Stimulated activated CD4-positive, alpha-beta T cell treated with anti-CD3 and anti-CD28 coated beads, Interleukin-2, amount 100 ng/mL, for 24 hours (primary cell): ENCODE measurements around the gene MYH14.
"Not testable (repeated sequence)": the region's sequence is repeated elsewhere in the genome, so short reads cannot be mapped to it uniquely, and the experiment has no call there.

Experiments
- DNase-seq, 2 donors: peaks; one replicate each; pipeline ENCODE4 v3.0.0-alpha.2; 2020

The MYH14 gene

DNA sequence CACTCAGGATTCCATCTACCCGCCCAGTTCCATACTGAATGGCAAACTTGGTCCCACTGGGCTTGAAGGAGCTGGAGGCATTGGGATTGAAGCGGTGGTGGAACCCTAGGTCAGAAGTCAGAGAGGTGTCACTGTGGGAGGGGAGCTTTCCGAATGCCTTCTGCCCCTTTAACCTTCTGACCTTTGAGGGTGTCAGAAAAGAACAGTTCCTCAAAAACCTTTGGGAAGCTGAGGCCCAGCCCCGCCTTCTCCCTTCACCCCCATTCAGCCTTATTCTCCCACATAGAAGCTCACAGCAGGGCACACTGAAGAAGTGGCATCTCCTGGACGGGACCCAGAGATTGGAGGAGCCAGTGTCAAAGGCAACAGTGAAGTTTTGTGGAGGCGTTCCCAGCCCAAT, 133.6 kb downstream of the MYH14 start:
- not testable (repeated sequence) for DNase-seq

DNA sequence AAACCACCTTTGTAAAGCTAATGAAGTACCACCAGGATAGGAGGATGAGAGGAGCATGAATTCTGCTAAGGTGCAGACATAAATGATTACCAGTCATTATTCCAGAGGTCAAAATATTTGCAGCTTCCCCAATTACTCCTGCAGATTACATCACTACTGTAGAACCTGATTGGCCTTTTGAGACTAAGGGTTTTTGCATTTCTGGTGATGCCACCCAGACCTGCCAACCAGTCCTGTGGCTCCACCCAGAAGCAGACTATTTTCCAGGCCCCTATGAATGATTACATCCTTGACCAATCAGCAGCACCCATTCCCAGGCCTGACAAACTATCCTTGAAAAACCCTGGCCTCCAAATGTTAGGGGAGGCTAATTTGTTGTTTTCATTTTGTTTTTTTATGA, 136.9 kb downstream of the MYH14 start:
- DNase-seq = no peak

DNA sequence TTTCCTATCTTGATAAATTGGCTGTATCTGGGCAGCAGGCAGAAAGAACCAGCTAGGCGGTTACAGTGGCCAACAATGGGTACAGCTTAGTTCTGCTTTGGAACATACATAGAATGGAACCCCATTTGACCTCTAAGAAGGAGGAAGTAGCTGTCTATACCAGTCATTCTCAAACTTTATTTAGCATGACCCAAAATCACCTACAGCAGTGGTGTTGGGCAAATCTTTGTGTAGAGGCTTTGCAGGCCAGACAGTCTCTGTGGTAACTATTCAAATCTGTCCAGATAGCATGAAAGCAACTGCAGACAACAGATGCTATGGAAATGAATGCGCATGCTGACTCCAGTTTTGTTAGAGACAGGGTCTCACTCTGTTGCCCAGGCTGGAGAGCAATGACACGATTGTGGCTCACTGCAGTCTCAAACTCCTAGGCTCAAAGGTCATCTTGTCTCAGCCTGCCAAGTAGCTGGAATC, 137.7 kb downstream of the MYH14 start:
- no peak for DNase-seq

DNA sequence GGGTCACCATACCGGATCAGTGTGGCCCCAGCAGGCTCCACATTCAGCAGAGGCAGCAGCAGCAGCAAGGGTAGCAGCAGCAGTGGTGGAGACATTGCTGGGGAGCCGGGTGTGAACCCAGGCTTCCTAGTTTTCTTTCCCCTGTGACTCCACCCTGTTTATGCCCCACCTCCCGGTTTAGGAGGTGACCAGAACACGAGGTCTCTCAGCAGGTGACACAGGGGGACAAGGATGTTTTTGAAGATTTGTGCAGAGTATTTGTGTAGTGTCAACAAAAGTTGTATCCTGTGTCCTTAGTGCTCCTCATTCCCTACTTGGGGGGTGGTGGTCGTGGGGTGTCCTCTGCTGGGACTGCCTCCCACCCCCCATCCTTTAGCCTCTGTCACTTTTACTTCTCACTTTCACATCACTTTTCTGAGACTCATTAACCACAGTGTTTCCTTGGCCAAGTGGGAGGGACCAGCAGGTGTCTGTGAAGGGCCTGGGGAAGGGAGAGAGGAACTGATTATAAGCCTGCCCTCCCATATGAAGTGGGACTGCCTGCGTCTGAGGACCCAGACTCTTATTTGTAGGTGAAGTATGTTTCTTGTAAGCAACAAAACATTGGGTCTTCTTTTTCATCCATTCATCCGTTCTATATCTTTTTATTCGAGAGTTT, 141.4 kb downstream of the MYH14 start:
- DNase-seq = no peak

DNA sequence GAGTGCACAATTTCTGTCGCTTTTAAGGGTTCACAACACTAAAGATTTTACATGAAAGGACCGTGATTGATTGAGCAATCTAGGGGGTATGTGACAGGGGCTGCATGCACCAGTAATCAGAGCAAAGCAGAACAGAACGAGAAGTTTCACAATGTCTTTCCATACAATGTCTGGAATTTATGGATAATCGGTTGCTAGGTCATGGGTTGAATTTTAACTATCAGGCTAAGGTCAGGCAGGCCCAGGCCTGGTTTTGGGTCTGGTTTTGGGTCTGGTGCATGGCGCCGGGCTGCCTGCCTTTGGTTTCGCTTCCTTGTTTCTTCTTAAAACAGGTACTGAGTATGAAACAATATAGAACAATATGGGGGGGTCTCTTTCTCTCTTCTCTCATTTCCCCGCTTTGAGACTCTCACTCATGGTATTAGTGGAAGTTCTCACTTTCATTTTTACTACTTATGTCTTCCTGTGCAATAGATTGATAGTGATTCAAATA, 143.7 kb downstream of the MYH14 start:
- peak; percentile 37 to 53 for DNase-seq

DNA sequence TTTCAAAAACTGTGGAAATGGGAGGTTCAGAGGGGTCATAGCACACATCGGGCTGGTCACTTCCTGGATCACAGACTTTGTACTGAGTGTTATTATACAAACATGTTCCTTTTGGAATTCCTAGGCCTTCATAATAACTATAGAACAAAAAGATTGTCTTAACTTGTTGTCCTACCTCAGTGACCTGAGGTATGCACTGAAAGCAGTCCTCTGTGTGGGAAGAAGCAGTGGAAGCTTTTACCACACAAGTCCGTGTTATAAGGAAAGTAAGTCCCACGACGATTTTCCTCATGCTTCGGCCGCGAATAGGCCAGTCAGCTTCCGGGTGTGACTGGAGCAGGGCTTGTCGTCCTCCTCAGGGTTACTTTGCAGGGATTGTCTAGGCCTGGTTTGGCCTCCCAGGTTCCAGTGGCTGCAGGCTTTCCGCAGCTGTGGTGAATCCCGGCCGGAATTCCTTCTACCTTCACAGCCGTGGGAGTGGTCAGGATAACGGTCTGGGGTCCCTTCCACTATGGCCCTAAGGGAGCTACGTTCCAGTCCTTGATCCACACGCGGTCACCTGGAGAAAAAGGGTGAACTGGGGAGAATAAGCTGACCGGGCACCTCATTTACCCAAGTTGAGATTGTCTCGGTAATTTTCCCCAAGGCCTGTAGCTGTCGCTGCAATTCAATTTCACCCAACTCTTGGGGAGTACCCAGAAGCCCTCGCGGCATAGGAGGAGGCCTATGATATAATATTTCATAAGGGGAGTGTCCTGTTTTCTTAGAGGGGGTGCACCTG, 146.0 kb downstream of the MYH14 start:
- no peak for DNase-seq

DNA sequence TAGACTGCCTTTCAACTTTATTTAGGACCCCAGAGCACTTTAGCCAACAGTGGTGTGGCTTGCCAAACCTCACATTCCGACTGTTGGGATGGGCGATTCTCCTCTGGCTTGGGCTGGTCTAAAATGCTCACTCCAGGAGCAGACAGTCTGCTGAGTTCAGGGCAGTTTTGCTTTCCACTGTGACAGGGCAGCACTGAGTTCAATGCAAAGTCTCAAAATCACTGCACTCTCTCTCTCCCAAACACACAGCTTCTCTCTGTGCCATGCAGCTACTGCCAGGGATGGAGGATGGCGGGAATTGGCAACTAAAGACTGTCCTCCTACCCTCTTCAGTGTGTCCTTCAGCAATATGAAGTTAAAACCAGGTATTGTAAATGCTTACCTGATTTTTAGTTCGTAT, 148.8 kb downstream of the MYH14 start:
- DNase-seq = no peak

DNA sequence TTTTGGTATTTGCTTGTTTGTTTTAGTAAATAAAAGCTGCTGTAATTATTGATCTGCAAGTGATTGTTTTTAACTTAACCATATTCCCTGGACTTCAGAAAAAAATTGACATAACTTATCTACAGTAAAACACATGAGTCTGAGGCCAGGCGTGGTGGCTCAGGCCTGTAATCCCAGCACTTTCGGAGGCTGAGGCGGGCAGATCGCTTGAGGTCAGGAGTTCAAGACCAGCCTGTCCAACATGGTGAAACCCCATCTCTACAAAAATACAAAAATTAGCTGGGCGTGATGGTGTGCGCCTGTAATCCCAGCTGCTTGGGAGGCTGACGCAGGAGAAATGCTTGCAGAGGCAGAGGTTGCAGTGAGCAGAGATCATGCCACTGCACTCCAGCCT, 150.1 kb downstream of the MYH14 start:
- not testable (repeated sequence) for DNase-seq

DNA sequence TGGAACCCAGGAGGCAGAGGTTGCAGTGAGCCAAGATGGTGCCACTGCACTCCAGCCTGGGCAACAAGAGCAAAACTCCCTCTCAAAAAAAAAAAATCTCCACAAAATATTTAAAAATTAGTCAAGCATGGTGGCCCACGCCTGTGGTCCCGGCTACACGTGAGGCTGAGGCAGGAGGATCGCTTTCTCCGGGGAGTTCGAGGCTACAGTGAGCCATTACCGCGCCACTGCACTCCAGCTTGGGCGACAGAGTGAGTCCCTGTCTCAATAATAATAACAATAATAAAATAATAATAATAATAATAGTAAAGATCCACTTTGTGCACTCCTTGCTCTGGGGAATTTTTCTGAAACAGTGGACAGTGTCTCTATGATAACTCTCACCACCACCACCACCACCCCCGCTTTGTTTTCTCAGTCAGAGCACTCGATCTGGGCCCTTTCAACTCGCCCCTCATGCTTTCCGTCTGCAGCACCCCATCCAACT, 153.3 kb downstream of the MYH14 start:
- DNase-seq = no peak

DNA sequence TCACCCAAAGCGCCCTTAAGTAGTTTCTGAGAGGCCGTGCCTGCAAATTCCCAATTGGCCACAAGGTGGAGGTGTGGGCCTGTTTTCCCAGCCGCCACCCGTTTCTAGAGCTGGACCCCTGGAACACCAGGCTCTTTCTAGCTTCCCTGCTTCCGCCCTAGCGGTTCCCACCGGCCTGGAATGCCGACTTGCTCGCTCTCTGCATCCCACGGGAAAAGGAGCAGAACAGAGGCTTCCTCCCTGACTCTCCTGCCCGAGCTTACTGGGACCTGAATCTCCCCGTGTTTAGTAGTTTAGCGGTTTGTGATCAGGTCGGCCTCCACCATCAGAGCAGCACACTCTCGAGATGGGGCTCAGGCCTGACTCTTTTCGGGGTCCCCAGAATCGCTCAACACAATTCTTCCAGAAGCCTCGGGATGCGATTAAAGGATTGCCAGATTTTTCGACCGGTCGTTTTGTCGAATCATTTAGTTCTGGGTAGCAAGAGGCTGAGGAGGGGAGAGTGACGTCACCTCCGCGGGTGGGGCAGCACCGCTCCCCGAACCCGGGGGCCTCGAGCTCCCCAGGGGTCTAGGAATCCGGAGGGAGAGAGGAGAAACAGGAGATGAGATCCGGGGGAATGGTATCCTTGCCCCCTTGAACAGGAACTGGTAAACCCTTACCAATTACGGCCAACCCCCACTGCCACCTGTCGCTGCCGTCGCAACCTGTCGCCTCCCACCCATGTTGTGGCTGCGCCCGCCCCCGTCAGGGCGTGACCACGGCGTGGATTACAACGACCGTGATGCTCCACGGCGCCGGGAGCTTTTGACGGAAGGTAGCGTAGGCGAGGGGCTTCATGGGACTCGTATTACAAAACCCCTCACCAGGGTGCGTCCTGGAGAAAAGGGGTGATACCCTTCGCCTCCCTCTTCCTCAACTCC, 154.0 kb downstream of the MYH14 start:
- peak; percentile 86 to 88 for DNase-seq

DNA sequence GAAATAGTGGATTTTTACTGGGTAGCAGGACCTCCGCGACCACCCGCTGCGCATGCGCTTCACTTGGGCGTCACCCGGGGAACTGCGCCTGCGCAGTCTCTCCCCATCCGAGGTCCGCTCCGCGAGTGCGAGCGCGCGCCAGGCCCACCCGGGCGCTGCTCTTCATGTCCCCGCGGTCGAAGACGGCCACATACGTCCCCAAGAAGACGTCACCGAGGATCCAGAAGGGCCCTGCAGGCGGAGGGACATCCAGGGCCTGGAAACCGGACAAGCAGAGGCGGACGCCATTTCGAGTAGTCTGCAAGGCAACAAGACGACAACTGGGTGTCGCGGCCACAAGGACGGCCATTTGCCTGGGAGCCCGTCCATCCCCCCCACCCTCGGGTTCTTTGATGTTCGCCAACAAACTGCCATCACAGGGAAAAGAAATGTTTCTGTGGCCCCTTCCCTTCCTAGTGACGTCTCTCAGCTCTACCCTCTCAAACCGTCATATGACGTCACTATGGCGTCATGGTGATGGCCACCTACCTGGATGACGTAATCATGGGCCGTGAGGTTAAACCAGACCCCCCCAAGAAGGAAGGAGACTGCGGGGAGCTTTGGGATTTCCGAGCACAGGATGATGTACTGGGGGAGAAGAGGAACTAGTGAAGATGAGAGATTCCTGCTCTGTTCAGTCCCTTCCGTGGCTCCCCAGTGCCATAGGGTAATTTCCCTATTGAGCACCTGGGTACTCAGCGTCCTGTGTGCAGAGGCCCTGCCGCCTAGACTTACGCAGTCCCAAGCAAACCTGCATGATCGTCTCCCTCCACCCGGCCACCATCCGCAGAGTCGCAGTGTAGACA, 155.3 kb downstream of the MYH14 start:
- DNase-seq = peak; percentile 74 to 79

DNA sequence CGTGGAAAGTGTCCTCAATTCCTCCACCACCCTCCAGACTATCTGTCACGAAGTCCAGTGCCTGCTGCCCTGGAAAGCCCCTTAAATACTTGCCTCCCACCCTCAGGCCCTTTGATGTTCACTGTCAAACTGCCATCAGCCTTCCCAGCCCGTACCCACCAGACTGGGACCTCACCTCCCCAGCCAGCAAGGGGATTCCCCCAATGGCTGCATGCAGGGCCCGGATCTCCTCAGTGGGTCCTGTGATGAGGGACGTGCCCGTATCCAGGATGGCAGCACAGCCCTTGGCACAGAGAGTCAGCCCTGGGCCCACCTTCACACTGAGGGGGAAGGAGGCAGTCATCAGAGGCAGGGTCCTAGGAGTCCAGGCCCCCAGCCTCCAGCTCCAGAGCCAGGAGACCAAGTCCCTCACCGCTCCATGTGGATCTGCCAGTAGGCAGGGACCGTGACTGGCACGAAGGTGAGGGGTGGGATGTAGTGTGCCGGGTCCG, 156.0 kb downstream of the MYH14 start:
- DNase-seq = no peak
